Measurements from ENCODE around the gene ZBP1.

ZBP1 gene

DNA sequence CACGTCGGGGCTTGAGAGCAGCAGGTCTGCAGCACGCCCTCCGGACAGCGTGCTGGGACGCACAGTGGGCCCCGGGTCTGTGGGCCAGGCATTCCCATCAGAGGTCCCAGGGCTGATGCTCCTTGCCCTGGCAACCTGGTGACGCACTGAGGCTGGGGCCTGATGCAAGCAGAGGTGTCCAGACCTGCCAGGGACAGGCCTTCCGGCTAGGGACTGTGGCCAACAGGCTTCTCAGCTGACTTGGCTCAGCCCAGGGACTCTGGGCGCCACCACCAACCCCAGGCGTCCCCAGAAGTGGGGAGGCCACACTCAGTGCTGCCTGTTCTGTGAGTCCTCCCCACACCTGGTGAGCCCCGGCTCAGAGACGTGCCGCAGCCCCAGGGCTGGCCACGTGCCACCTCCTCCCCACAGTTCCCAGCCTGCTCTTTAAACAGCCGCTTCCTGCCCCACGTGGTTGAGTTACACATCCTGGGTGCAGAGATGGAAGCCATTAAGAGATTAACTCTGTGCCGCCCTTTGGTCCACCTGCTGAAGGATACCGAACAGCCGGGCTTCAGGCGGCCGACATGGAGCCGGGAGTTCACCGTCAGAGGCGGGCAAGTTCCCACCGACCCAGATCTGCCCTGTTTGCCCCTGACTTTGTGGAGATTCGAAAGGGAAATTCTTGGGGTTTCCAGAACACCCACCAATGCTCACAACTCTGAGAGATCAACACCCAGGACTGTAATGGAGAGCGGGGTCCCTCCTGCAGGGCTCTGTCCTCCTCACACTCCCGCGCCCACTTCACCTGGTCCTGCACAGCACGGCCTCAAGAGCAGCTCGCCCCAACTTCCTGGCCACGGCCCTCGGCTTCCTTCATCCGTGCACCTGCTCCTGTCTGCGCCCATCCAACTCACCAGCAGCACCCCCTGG, 37.6 kb upstream of the ZBP1 start:
- Histone ChIP-seq H3K27me3 (ENCODE audit: control insufficient read depth, low read length) (no peaks in the 10 kb centered on the region), H4K20me1 (ENCODE audit: control insufficient read depth, insufficient read depth, low read depth, low read length) (no peaks in the 10 kb centered on the region), H3K79me2 (ENCODE audit: control insufficient read depth, low read length) (no peaks in the 10 kb centered on the region; the same call in 1 of the 2 replicates), H3K9me3 (ENCODE audit: control insufficient read depth, insufficient read depth, low read length) (no peaks in the 10 kb centered on the region), H3K36me3 (ENCODE audit: control insufficient read depth, low read length) (peaks cover 8% of the 10 kb centered on the region), H3K4me2 (ENCODE audit: low read length) (peak overlapping the region; percentile 61), H3F3A (ENCODE audit: control insufficient read depth, insufficient read depth) (no peaks in the 10 kb centered on the region), H3K27ac (ENCODE audit: low read depth, low read length) (peak overlapping the region; percentile 55), H3K9me2 (replicated peaks; ENCODE audit: control insufficient read depth, low read length) (no peaks in the 10 kb centered on the region), H3K4me1 (ENCODE audit: control insufficient read depth, low read length) (peaks cover 34% of the 10 kb centered on the region), H3K4me3 (ENCODE audit: low read length) (peak overlapping the region; percentile 36)
- TF ChIP-seq EZH2phosphoT487 (IDR thresholded peaks at IDR 0.05; ENCODE audit: borderline replicate concordance, low read length), result no peak
- TF ChIP-seq, protein P1, sequence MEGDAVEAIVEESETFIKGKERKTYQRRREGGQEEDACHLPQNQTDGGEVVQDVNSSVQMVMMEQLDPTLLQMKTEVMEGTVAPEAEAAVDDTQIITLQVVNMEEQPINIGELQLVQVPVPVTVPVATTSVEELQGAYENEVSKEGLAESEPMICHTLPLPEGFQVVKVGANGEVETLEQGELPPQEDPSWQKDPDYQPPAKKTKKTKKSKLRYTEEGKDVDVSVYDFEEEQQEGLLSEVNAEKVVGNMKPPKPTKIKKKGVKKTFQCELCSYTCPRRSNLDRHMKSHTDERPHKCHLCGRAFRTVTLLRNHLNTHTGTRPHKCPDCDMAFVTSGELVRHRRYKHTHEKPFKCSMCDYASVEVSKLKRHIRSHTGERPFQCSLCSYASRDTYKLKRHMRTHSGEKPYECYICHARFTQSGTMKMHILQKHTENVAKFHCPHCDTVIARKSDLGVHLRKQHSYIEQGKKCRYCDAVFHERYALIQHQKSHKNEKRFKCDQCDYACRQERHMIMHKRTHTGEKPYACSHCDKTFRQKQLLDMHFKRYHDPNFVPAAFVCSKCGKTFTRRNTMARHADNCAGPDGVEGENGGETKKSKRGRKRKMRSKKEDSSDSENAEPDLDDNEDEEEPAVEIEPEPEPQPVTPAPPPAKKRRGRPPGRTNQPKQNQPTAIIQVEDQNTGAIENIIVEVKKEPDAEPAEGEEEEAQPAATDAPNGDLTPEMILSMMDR (IDR thresholded peaks at IDR 0.05; ENCODE audit: low read depth, low read length, poor library complexity, severe bottlenecking), result no peak

DNA sequence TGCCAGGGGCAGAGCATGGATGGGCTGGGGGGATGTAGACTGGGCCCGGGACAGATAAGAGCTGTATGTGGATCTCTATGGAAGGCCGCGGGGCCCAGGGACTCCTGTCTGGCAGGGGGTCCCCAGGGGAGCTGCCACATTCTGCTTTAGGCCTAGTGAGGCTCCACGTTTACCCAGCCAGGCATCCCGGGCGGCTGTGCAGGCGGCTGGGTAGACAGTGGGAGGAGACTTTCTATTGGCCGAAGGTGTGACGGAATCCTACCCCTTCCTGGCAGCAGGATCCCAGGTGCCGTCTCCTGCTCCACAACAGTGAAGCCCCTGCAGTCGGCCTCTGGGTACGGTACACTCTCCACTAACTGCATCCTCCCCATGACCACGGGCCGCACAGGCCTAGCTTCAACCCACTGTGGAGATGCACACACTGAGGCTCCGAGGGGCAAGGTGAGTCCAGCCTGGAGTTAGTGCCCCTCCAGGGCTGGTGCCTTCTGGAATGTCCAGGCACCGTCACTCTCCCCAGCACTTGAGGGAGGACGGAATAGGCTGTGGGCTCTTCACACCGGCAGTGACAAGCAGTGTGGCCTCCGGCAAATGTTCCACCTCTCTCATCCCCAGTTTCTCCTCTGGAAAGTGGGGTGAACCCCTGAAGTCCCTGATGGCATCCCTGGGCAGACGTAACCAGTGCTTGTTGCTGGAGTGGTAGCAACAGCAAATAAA, 36.8 kb upstream of the ZBP1 start:
- Histone ChIP-seq H3K9me2 (replicated peaks; ENCODE audit: control insufficient read depth, low read length) (no peaks in the 10 kb centered on the region), H3K9me3 (ENCODE audit: control insufficient read depth, insufficient read depth, low read length) (no peaks in the 10 kb centered on the region), H3K4me2 (ENCODE audit: low read length) (peak overlapping the region; percentile 61), H3K27me3 (ENCODE audit: control insufficient read depth, low read length) (no peaks in the 10 kb centered on the region), H3K36me3 (ENCODE audit: control insufficient read depth, low read length) (peaks cover 14% of the 10 kb centered on the region), H3F3A (ENCODE audit: control insufficient read depth, insufficient read depth) (no peaks in the 10 kb centered on the region), H3K4me1 (ENCODE audit: control insufficient read depth, low read length) (peaks cover 34% of the 10 kb centered on the region), H3K27ac (ENCODE audit: low read depth, low read length) (no peak overlapping the region), H3K79me2 (ENCODE audit: control insufficient read depth, low read length) (no peaks in the 10 kb centered on the region), H4K20me1 (ENCODE audit: control insufficient read depth, insufficient read depth, low read depth, low read length) (no peaks in the 10 kb centered on the region), H3K4me3 (ENCODE audit: low read length) (peak overlapping the region; percentile 36; the same call in 1 of the 2 replicates)
- TF ChIP-seq EZH2phosphoT487 (IDR thresholded peaks at IDR 0.05; ENCODE audit: borderline replicate concordance, low read length), result no peak
- TF ChIP-seq, protein P1 (IDR thresholded peaks at IDR 0.05; ENCODE audit: low read depth, low read length, poor library complexity, severe bottlenecking), result no peak

DNA sequence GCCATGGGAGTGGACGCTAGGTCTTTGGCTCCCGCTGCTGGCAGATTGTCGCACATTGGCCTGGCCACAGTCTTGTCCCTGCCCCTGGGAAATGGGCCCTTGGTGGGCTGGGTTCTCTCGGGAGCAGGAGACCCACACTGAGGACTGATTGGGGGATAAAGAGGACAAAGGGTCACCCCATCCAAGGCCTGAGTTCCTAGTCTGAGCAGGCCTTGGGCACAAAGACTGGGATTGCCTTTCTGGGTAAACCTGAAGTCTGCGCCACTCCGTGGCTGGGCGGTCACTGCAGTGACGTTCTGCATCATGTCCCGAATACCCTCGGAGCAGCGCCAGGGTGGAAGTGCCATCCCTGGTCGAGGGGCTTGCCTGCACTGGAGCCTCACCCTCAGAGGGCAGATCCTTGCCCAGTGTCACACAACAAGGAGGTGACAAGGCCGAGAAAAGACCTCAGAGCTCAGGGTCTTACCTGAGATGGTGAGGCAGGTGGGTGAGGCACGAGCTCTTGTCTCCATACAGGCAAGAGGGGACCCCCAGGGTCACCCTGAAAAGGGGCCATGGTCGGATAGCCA, 36.1 kb upstream of the ZBP1 start:
- Histone ChIP-seq H3K79me2 (ENCODE audit: control insufficient read depth, low read length) (no peaks in the 10 kb centered on the region), H3K9me3 (ENCODE audit: control insufficient read depth, insufficient read depth, low read length) (no peaks in the 10 kb centered on the region), H3K27ac (ENCODE audit: low read depth, low read length) (no peak overlapping the region), H3K27me3 (ENCODE audit: control insufficient read depth, low read length) (no peaks in the 10 kb centered on the region), H3K4me1 (ENCODE audit: control insufficient read depth, low read length) (peaks cover 34% of the 10 kb centered on the region), H3K9me2 (replicated peaks; ENCODE audit: control insufficient read depth, low read length) (no peaks in the 10 kb centered on the region), H3K36me3 (ENCODE audit: control insufficient read depth, low read length) (peaks cover 14% of the 10 kb centered on the region), H3F3A (ENCODE audit: control insufficient read depth, insufficient read depth) (no peaks in the 10 kb centered on the region), H3K4me3 (ENCODE audit: low read length) (no peak overlapping the region), H3K4me2 (ENCODE audit: low read length) (no peak overlapping the region), H4K20me1 (ENCODE audit: control insufficient read depth, insufficient read depth, low read depth, low read length) (no peaks in the 10 kb centered on the region)
- TF ChIP-seq EZH2phosphoT487 (IDR thresholded peaks at IDR 0.05; ENCODE audit: borderline replicate concordance, low read length), result no peak
- TF ChIP-seq, protein P1 (IDR thresholded peaks at IDR 0.05; ENCODE audit: low read depth, low read length, poor library complexity, severe bottlenecking), result no peak
